GM18868 (cell line): ENCODE results near the gene GOSR1.
"Not testable (repeated sequence)": the region's sequence is repeated elsewhere in the genome, so short reads cannot be mapped to it uniquely, and the experiment has no call there.

ENCODE experiments used
- ATAC-seq: cut with Tn5 transposase; IDR thresholded peaks from one replicate; pipeline ENCODE4 v1.9.1; 2021; ENCODE audit warnings: mild to moderate bottlenecking, moderate library complexity; ENCODE audit not compliant: unreplicated experiment

GOSR1 gene

DNA sequence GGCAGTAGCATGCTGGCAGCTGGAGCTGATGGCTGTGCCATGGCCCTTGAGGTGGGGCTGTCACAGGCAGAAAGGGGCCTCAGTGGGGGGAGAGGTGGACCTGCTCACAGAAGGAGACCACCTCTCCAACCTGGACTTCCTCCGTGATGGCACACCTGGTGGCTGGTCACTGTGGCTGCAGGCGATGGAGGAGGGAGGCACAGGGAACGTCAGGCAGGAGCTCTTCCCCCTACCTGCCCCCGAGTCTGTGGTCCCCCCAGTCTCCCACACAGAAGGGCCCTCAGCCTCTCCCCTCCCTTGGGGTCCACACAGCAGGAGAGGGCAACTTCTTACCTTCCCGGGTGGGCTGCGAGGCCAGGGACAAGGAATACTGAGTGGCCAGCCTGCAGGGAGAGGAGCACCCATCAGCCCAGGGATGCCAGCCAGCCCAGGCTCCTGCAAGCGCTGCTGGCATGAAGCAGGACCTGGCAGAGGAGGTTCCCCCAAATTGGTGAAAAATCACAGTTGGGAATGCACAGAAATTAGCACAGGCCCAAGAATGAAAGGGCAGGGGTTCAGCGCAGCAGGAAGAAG lies 96.5 kb downstream of the GOSR1 start:
- no peak for ATAC-seq

DNA sequence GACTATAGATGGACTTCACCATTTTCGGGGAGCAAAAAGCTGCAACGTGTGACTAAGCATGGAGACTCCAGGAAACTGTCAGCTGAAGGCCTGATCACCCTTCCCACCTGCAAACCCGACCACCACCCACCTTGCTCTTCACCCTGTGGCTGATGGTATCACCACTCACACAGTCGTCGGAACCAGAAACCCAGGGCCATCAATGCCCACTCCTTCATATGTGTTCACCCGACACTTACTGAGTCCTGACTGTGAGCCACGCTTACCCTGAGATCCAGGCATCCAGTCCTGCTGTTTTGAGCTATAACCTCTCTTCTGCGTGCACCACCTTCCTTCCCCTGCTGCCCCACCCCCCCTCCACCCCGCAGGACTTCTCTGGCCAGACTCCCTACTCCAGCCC lies 97.1 kb downstream of the GOSR1 start:
- ATAC-seq = not testable (repeated sequence)

DNA sequence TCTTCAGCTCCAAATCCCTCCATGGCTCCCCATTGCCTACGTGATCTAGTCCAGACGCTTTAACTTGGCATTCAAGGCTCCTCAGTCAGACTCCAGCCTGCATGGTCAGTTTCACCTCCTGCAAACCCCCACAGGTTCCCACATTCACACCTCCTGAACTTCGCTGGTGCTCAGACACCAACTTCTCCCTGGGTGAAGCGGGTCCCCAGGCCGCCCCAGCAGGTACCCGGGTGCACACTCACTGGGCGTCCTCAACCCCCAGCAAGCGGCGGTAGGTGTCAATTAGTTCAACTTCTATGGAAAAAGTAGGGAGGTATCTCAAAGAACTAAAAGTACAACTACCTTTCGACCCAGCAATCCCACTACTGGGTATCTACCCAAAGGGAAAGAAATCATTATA lies 97.6 kb downstream of the GOSR1 start:
- ATAC-seq = not testable (repeated sequence)

DNA sequence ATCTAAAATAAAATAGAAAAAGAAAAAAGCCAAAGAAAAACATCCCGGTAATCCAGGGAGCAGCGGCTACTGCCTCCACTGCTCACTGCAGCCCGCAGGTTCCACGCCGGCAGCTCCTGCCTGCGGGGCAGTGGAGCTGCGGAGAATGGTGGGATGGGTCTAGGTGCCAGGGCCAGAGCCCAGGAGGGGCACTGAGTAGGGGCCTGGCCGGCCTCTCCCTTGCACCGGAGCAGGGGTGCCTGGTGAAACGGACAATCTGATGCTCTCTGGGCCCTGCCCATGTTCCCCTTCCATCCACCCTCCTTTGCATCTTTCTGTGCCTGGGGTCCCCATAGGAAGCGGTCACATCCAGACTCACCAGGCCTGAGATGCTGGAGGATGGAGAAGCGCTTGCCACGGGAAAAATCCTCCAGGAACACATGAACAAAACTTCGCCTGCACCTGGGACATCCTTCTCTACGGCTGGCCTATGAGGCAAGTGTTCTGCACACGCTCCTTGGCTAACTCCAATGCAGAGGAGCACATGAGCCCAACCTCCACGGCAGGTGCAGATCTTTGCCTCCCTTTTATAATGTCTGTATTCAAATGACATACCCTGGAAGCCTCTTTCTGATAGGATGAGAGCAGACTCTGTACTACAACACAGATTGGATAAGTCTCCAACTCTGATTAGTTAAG lies 98.6 kb downstream of the GOSR1 start:
- not testable (repeated sequence) for ATAC-seq

GRCh38 chr17:30576326-30576861 lies 99.2 kb downstream of the GOSR1 start:
- no peak for ATAC-seq
